GM12891 (cell line): ENCODE data around the gene TMEM255A.

Source experiments
- DNase-seq: peaks from one replicate; pipeline ENCODE4 v3.0.0; 2011; ENCODE audit warnings: low spot score; ENCODE audit not compliant: insufficient read length
- FAIRE-seq: peaks from 2 replicates; lab custom pipeline; 2011; peaks lifted over from hg19 to GRCh38; lab: Jason Lieb, UNC
- PAX5 ChIP-seq: IDR thresholded peaks from 2 replicates; pipeline ENCODE4 v1.6.1; 2011; ENCODE audit warnings: low read length, moderate library complexity, mild to moderate bottlenecking; ENCODE audit not compliant: insufficient read depth, severe bottlenecking
- POLR2A ChIP-seq: IDR thresholded peaks from 2 replicates; pipeline ENCODE4 v1.6.1; 2011; ENCODE audit warnings: low read depth, low read length, control low read depth
- POLR2AphosphoS5 ChIP-seq: IDR thresholded peaks from 2 replicates; pipeline ENCODE4 v1.6.1; 2011; ENCODE audit warnings: low read depth, low read length, control low read depth
- POU2F2 ChIP-seq: IDR thresholded peaks from 2 replicates; pipeline ENCODE4 v1.6.1; 2011; ENCODE audit warnings: low read depth, mild to moderate bottlenecking, control low read depth, low read length, moderate library complexity
- SPI1 ChIP-seq: IDR thresholded peaks from 2 replicates; pipeline ENCODE4 v1.6.1; 2011; ENCODE audit warnings: low read depth, low read length, control low read depth
- TAF1 ChIP-seq: IDR thresholded peaks from 2 replicates; pipeline ENCODE4 v1.6.1; 2011; ENCODE audit warnings: low read depth, low read length, control low read depth

Gene TMEM255A

DNA sequence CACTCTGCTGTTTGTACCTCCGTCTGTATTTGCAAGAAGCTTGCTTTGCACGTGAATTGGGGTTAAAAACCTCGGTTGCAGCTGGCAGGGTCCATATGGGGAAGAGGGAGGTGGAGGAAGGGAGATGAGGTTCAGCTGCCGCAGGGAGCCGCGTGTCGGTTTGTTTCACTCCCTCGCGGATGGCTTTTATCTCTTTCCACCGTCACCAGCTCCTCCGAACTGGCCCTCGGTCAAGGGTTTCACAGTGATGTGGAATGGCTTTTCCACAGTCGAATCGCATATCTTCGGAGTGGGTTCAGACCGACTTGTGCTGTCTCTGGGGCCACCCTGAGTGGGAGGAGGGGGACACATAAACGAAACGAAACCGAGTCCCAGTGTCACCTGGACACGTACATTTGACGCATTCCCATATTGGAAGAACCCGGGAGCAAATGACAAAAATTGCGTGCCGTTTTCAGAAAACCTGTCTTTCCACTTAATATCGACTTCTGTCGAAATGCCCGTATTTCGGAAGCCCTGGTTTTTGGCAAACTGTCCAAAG lies 59.7 kb downstream of the TMEM255A start:
- peak; percentile 98 for FAIRE-seq
- TF ChIP-seq SPI1 (0 out of 2 replicates have a peak, but pooled peaks have one; percentile 9), TAF1 (no peak)
- DNase-seq: no peak

DNA sequence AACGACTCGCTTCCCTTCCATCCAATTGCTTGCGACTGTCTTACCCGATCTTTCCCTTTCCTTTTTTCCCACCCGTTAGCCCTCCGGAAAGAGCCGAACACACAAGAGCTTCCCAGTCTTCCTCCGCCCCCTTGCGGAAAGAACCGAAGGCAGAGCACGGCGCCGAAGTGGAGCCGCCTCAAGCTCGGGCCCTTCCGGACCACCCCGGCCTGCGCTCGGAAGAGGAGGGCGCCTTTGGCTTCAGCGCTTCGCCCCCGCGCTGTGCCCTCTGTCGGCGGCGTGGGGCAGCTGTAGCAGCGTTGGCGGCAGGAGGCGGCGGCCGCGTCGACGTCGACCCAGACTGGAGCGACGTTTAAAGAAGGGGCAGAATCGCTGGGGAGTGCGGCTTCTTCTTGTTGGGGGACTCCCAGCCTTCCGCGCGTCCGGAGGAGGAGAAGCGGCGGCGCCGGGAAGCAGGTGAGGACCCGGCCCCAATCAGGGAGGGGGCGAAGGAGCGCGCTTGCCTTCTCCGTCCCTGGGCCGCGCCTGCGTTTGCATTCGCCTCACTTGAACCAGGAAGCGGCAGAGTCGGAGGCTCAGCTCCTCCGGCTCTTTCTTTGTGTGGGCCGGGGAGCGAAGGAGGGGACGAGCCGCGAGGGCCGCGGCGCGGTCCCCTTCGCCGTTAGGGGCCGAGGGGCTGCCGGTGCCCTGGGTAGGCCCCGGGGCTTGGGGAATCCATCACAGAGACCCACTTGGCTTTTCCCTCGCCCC lies 60.6 kb downstream of the TMEM255A start, which contains the start of gene ZBTB33:
Gene ZBTB33, plus strand, starts transcription at position 291 of the 750 bp plus-strand sequence. CDS start 2,604 bp downstream, outside the sequence.
- peak; percentile 58 for DNase-seq
- no peak for TF ChIP-seq PAX5
- no peak for TF ChIP-seq POLR2AphosphoS5
- TF ChIP-seq SPI1: no peak
- 0 out of 2 replicates have a peak, but pooled peaks have one; percentile 25 for TF ChIP-seq TAF1
- TF ChIP-seq POU2F2: no peak
- TF ChIP-seq POLR2A: no peak
- peak; percentile 99 for FAIRE-seq

DNA sequence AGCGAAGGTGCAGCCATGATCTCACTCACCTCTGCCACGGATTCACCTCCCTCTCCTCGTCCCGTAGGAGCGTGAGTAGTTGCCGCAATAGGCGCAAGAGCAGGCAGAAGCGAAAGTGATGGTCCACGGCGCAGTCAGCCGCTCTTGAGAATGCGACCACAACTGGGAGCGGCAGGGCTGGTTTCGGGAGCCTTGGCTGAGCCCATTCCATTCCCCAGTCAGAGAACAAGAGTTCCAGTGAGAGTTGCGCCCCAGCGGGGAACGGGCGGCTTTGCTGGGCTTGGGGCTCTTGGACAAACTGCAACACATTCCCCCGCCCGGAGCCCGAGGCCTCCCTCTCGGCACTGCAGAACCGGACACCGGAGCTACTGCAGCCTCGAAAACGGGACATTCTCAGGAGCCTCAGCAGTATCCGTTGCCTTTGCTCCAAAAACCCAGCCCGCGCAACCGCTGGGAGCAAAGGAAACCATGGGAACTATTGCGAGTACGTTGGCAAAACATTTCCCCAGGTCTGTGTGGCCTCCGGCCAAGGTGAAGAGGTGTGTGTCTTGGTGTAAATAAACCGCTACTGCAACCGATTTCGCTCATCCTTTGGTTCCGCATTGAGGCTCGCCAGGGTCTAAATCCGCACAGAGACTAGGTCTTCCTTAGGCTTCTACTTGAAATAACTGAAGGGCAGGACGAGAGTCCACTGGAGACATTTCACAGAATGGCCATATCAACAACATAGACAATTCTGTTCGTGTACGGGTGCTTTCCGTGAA lies 66.3 kb downstream of the TMEM255A start:
- FAIRE-seq (peak; percentile 97), DNase-seq (peak; percentile 16)

DNA sequence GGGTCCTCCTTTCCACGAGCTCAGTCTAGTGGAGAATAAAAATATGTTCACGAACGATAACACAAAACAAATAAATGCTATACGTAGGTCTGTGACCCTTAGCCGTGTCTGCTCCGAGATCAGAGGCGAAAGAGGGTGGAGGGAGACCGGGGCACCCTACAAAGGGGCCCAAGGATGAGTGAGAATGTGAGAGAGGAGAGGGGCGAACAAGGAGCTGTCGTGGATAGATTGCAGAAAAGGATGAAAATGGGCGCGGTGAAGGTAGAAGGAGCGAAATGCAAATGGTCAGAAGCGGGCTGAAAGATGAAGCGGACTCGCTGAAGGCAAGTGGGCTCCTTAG lies 66.9 kb downstream of the TMEM255A start:
- FAIRE-seq (no peak), DNase-seq (no peak)
- no peak for TF ChIP-seq TAF1
- TF ChIP-seq PAX5: no peak
- no peak for TF ChIP-seq POLR2AphosphoS5
- TF ChIP-seq POLR2A: no peak
- TF ChIP-seq SPI1: no peak
- no peak for TF ChIP-seq POU2F2

More for the DNA sequence above, 66.3 kb downstream of the TMEM255A start:
- TF ChIP-seq POLR2AphosphoS5: no peak
- TF ChIP-seq TAF1: peak; percentile 52; the same call in 1 of the 2 replicates

DNA sequence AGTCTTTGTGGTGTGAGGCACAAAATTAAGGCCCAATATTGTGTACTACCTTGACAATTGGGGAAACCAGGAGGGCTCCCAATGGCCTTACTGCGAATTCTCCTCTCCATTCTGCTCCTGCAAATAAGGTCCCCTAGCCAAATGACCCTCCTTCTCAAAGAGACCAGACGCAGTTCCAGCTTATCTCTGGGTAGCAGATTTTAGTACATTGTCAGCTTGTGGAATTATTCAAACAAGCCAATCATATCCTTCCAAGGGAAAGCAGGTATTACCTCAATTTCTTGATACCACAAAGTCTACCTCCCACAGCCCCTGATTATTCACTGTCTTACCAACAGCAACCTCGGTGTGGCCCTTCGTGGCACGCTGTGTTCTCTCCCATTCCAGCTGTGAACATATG lies 68.4 kb downstream of the TMEM255A start:
- no peak for TF ChIP-seq SPI1
- TF ChIP-seq POLR2A: no peak
- TF ChIP-seq PAX5: no peak
- FAIRE-seq: no peak
- DNase-seq: no peak

DNA sequence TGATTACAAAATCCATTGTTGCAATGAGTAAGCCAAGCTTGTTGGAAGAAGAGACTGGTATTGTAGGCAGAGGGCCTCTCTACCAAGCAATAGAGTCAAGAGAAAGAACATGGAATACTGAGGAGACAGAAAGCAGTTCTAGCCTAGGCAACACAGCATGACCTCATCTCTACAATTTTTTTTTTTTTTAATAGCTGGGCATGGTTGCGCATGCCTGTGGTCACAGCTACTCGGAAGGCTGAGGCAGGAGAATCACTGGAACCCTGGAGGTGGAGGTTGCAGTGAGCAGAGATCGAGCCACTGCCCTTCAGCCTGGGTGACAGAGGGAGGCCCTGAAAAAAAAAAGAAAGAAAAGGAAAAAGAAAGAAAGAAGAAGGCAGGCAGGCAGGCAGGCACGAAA lies 72.3 kb downstream of the TMEM255A start:
- no peak for FAIRE-seq
- TF ChIP-seq SPI1: no peak
- no peak for DNase-seq

DNA sequence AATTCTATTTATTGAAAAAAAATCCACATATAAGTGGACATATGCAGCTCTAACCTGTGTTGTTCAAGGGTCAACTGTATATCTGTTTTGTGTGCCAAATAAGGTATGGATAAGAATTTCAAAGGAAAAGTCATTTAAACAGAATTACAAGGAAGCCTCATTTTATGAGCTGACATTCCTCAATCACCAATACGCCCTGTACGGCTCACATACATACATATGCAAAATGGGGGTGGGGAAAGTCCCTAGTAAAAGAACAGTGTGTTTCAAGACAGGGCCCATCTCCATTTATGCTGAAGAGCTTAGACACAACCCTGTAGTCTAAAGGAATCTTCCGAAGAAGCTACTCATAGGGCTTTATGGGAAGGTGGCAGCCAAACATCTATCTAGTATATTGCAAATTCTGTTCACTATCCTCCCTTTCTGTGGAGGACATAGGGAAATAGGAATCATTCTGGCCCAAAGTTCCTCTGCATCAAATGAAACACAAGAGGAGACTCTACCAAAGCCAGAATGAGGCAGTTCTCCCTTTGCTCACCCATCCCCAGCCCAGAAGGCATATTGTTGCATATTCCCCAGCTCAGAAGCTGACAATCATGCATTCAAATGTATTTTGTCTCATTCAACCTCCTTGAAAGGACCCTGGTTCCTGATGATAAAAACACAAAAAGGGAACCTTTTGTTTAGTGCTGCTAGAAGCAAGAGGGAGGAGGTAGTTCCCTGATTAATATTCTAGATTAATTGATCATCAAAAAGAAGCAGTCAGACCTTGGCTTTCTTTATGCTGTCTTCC lies 74.4 kb downstream of the TMEM255A start:
- FAIRE-seq (peak; percentile 26), DNase-seq (no peak)
- TF ChIP-seq POLR2A (no peak), SPI1 (no peak), POLR2AphosphoS5 (no peak), POU2F2 (peak; percentile 77; the same call in 1 of the 2 replicates), TAF1 (no peak)

DNA sequence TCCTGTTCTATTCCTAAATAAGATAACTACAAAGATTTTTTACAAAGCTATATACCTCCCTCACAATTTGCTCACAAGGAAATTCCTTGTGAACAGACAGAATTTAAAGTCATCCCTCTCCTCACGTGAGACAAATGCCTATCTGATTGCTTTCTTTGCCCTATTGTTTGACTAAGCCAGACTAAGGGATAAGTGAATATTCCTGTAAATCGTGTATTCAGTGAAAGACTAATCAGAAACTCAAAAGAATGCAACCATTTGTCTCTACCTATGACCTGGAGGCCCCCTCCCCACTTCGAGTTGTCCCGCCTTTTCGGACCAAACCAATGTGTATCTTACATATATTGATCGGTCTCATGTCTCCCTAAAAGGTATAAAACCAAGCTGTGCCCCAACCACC lies 76.0 kb downstream of the TMEM255A start:
- TF ChIP-seq POLR2A: no peak
- no peak for TF ChIP-seq POLR2AphosphoS5
- no peak for TF ChIP-seq POU2F2
- no peak for TF ChIP-seq SPI1
- no peak for TF ChIP-seq PAX5
- TF ChIP-seq TAF1: no peak
- FAIRE-seq (no peak), DNase-seq (no peak)

DNA sequence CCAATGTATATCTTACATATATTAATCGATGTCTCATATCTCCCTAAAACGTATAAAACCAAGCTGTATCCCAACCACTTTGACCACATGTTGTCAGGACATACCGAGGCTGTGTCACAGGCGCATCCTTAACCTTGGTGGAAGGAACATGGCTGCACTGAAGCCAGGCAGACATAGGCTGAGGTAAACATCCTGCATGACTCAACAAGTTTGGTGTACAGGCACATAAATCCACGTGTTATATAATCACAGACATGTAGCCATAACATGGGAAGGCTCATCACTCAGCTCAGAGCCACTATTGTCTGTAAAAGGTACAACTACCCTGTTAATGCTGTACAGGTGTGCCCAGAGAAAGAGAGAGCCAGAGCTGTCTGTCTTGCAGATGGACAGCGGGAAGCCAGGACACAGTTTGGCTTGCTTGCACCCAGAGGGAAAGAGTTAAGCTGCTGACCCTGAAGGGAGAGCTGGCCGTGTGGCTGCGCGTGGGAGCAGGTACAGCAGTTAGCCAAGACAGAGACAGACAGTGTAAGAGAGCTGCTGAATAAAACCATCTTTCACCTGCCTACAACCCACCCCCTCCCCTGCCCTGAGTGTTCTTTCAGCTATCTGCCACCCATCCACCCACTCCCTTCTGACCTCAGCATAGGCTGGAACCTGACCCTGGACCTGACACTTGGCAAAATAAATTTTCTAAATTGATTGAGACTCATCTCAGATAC lies 82.9 kb downstream of the TMEM255A start:
- FAIRE-seq (peak; percentile 43), DNase-seq (no peak)
- TF ChIP-seq TAF1 (no peak), SPI1 (no peak), POLR2AphosphoS5 (no peak), POLR2A (no peak), POU2F2 (no peak), PAX5 (no peak)

DNA sequence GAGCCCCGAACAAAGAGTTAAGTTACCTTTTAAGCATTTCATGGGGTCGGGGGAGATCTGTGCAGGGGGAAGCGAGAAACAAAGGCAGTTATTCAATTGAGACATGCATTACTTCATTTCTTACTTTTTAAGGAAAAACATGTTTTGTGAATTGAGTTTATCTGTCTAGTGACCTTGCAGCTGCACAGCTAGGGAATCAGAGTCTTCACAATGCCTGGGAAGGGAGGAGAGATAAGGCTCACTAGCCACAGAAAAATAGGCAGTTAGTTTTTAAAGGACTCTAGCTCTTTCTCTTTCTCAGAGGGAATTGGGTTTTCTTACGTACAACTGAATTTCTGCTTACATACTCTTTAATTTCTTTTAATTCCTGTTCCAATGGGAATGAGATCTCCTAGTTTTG lies 86.9 kb downstream of the TMEM255A start:
- TF ChIP-seq SPI1: no peak
- no peak for TF ChIP-seq POLR2AphosphoS5
- TF ChIP-seq PAX5: no peak
- TF ChIP-seq POU2F2: no peak
- no peak for TF ChIP-seq POLR2A
- no peak for TF ChIP-seq TAF1
- FAIRE-seq: no peak

More for the DNA sequence above, 86.9 kb downstream of the TMEM255A start:
- no peak for DNase-seq
